CD4-positive, alpha-beta T cell treated with Interleukin-12 subunit alpha and Interleukin-12 subunit beta, for 1 hour (primary cell): ENCODE data around the gene RPL4.
A peak's percentile ranks its signal among the peaks of the same experiment; 100 is the strongest.
"Not testable (repeated sequence)": the region's sequence is repeated elsewhere in the genome, so short reads cannot be mapped to it uniquely, and the experiment has no call there.

ENCODE experiments used
- DNase-seq: peaks from one replicate; pipeline ENCODE4 v3.0.0-alpha.2; 2020

The RPL4 gene

DNA sequence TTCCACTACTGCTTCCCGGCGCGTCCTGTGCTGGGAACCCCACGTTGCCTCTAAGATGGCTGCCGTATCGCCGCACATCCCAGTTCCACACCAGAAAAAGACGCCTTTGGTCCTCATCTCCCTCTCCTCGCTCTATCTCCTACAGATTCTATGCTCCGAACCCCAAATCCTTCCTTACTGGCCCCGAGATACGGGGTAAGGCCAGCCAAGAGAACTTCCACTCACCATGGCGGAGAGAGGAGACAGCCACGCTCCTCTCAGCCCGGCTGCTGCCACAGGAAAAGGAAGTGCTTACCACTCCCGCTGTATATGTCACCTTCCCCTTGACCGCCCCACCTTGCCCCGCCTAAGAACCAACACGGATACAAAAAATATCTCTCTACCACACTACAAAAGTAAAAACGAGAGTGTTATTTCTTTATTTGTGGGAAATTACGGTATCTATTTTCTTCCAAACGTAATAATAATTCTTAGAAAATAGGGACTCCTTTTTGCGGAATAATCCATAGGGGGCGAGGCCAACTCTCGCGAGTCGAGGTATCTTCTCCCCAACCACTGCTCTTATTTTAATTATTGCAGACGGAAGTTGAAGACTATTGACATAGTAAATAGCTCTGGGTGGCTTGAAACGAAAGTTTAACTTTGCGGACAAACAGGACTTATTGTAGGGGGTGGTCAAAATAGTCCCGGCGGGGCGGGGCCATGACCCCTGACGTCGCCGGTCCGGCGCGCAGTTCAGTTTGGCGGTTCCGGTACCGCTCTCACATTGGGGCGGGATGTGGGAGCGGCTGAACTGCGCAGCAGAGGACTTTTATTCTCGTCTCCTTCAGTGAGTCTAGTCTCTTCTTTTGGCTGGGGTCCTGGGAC lies at the start of gene RPL4, which contains the start of gene ZWILCH:
Gene RPL4, minus strand, starts transcription at position 293 of the 867 bp plus-strand sequence. Its CDS starts 65 bp downstream, at position 228.
Gene ZWILCH, plus strand, starts transcription at position 764 of the 867 bp plus-strand sequence. Its CDS starts 13 bp downstream, at position 777.
- peak; percentile 89 for DNase-seq

DNA sequence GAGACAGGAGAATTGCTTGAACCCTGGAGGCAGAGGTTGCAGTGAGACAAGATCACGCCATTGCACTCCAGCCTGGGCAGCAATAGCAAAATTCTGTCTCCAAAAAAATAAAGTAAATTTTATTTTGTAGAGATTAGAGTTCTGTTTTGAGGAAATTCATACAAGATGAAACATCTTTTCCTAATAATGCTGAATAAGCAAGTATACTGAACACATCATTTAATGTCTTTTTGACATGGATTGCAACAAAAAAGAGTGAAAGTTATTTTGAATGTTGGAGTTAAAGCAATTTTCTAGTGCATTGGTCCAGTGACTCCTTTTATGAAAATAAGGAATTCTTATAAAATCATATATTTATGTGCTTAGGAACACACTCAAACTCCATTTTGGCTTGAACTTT lies 40.6 kb upstream of the RPL4 start:
- no peak for DNase-seq

DNA sequence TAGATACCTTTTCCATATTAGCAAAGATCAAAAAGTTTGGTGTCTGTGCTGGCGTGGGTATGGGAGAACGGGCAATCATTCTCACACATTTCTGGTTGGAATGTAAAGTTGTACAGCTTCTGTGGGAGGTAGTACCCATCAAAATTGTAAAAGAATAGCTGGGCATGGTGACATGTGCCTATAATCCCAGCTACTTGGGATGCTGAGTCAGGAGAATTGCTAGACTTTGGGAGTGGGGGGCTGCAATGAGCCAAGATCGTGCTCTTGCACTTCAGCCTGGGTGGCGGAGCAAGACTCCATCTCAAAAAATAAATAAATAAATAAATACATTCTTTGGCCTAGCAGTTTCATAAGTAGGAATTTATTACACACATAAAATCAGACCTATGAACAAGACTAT lies 38.2 kb upstream of the RPL4 start:
- DNase-seq: no peak

DNA sequence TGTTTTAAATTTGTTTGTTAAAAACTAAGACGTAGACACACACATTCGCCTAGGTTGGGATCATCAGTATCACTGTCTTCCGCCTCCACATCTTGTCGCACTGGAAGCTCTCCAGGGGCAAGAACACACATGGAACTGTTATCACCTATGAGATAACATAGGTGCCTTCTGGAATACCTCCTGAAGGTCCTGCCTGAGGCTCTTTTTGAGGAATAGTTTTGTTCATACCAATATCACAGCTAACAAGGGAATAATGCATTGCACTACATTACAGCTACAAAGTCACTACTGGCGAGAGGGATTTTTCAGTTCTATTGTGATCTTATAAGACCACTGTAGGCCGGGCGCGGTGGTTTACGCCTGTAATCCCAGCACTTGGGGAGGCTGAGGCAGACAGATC lies 30.4 kb upstream of the RPL4 start:
- DNase-seq: no peak

DNA sequence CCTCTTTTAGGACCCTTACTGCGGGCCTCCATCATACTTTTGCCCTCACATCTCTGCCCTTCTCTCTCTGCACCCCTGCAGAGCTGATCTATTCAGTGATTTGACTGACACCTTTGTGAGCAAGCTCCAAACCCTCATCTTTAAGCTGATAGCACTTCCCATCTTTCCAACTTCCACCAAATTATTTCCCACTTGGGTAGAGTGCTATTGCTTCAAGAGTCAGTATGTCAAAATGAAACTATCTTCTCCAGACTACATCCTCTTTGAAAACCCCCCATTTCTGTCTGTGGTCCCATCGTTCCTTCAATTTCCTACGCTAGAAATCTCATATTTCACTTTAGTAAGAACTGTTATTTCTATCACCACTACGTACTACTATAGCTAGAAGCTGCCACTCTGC lies 20.2 kb upstream of the RPL4 start:
- DNase-seq: no peak

DNA sequence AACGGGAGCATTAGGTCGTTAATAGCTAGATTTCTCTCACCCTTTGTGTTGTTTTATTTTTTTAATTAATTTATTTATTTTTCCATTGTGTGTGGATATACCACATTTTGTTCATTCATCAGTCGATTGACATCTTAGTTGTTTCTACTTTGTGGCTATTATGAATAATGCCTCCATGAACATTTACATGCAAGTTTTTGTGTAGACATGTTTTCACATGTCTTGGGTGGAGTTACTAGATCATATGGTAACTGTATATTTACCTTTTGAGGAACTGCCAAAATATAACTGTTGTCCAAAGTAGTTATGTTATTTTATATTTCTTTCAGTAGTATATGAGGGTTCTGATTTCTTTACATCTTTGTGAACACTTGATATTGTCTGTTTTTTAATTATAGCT lies 19.3 kb upstream of the RPL4 start:
- DNase-seq: no peak

DNA sequence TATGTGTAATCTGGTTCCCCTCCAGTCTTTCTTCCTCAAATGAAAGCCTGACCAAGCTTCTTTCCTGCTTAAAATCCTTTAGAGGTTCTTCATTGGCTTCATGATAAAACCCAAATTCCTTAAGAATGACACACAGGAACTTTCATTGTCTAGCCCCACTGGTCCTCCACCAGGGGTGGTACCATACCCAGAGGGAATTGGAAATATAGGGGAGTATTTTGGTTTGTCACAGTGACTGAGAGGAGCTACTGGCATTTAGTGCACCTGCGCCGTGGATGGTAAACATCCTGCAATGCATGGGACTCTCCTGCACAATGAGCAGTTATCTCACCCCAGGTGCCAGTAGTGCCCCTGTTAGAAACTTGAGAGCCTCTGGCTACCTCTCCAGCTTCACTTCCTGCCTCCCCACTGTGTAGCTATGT lies 11.3 kb upstream of the RPL4 start:
- no peak for DNase-seq

DNA sequence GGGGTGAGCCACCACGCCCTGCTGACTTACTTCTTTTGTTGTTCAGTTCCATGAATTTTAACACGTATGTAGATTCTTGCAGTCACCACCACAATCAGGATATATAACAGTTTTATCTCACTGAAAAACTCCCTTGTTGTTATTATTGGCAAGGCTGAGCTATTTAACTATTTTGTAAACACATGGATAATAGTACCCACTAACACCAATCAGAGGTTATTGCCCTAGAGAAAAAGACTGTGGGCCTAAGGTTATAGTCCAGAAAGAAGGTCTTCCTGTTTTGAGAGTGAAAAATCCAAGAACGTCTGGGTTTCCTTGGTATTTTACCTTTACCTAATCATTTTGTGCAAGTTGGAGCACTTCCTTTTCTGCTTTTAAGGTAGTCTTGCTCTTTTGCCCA lies 9.9 kb upstream of the RPL4 start:
- DNase-seq: no peak

DNA sequence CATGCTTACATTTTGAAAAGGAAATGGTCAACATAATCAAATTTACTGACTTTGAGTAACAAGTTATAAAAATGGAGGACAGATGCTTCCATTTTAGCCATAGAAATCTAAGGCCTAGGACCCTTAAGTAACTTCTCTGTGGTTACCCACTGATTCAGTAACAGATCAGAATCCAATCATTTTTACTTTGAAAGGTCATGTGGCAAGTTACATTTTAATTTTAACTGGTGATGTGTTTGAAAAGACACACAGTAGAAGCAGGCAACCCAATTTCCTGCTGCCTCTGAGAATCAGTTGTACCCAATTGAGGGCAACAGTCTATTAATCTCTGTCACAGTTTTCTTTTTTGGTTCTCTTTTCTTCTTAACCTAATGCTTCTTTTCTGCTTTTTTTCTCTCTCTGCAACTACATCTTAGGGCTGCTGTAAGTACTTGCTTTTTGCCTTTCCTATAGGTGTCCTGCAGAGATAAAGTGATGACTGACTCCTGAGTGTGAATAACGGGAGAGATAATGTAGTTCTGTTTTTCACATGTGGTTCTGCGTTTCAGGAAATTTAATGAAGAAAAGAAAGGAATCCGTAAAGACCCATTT lies 3.7 kb upstream of the RPL4 start:
- no peak for DNase-seq

DNA sequence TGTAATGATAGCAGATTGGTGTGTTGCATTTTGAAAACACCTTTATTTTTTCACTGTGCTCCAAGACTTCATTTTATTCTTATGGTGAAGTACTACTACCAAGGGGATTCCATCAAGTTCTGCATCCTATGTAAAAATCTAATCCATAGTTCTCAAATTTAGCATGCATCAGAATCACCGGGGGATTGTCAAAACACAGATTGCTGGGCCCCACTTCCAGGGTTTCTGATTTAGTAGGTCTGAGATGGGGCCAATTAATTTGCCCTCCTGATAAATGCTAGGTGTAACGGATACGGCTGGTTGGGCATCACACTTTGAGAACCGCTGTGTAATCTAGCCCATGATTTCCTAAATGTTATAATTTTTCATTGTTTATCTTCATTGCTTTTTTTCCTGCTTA lies 1.2 kb upstream of the RPL4 start:
- DNase-seq: no peak

DNA sequence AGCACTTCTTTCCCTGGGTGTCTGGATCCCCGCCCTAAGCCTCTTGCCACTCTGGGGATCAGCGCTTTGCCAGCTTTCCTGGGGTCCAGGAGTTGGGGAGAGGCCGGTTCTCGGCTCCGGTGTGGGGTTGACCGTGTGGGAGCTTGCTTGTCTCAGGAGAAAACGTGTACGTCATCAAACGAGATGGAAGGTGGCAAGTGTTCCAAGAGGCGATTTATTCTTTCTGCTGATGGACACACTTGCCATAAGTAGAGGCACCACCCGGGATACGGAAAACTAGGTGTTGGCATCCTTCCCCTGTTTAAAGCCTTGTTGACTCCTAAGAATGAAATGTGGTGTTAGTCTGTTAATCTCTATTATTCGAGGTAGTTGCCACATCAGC lies 766 bp upstream of the RPL4 start:
- DNase-seq: no peak

DNA sequence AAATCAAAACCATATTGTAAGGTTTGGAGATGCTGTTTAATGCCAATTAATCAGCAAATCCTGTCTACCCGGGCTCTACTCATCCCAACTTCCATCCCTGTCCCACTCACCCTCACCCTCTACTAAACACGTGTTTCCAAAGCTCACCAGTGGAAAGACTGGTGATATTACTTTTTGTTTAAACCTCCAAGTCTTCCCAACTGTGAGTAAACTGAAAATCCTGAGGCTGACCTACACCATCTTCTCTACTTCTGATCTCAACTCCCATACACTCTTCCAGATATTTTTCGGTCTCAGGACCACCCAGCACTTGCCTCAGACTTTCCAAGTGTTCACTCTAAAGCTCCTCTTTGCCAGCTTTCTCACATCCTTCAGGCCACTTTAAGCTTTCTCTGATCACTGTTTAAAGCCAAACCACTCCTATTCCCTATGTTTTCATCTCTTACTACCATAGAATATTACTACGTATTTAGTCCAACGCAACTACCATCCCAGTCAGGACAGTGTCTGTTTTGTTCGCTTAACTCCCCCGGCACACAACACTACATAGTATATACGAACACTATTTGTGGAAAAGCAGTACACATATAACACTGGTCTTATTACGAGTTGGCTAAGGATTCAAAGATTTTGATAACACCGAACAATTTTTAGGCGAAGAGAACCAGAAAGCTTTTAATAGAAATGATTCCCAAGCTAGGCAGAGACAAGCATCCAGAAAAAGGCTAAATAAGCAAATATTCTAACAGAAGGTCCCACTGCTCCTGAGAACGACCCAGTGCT lies 684 bp downstream of the RPL4 start:
- DNase-seq: no peak

DNA sequence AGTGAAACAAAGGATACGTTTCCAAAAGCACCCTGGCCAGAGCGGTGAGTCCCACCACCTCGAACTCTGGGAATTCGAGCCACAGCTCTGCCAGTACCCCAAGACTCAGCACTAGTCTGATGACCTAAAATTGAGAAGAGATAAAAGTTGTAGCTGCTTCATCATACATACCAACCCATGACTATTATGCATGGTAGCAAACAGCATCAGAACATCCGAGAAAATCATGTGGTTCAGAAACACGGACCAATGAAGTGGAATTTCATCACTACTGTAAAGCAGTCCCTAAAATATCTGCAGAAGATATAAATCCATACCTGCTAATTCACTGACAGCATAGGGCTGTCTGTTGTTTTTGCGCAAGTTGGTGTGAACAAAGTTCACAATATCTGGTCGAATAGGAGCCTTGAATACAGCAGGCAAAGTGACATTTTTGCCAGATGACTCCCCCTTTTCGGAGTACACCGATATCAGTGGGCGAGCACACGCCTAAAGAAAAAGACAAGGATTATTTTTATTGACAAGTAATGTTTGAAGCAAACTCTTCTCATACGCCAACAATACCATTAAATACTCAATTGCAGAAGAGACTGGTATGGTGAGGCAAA lies 1.5 kb downstream of the RPL4 start:
- not testable (repeated sequence) for DNase-seq

DNA sequence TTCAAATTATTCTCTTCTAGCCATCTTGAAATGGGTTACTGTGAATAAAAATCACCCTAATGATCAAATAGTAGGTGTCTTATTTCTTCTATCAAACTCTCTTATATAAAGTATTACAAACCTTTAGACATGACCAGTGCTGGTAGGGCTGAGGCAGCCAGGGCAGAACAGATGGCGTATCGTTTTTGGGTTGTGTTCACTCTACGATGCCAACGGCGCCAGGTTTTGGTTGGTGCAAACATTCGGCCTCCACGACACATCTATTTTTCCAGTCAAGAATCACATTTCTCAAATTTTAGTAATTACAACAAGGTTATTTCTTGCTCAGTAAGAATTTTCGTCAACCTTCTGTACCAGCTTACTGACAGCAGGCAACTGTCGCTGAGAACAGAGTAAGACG lies 2.2 kb downstream of the RPL4 start:
- DNase-seq: no peak

DNA sequence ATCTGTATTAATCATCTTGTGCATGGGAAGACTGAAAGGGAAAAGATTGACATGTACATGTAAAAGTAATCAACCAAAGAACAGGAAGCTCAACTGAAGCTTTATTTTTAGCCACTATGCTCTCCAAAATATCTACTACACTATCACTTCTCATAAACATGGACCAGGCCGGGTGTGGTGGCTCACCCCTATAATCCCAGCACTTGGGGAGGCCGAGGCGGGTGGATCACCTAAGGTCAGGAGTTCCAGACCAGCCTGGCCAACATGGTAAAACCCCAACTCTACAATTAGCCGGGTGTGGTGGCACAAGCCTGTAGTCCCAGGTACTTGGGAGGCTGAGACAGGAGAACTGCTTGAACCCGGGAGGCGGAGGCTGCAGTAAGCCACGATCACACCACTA lies 4.3 kb downstream of the RPL4 start:
- DNase-seq: not testable (repeated sequence)

DNA sequence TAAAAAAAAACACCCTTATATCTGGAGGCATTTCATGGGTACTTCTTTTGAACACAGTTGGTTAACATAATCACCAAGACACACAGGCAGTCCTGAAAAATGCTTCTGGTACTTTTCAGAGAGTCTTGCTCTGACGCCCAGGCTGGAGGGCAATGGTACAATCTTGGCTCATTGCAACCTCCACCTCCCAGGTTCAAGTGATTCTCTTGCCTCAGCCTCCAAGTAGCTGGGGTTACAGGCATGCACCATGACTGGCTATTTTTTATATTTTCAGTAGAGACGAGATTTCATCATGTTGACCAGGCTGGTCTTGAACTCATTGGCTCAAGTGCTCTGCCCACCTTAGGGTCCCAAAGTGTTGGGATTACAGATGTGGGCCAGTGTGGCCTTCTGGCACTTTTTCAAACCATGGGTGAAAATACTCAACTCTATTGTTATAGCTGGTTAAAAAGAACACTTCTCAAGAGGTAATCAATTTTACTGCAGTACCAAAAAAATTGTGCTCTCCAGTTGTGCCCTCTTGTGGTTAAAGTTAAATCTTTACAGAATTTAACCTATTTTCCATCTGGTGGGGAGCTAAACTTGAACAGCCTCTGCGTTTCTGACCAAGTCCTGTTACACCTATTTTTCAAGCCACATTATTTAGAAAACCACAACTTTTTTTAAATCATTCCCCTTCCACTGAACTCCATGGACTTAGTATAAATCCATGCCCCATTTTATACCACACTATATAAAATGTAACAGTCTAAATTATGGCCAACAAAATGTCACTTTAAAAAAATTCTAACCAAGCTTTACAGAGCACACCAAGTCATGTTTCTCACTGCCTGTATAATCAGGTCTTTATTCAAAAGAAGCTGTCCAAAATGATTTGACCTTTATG lies 5.9 kb downstream of the RPL4 start:
- DNase-seq: peak; percentile 63

DNA sequence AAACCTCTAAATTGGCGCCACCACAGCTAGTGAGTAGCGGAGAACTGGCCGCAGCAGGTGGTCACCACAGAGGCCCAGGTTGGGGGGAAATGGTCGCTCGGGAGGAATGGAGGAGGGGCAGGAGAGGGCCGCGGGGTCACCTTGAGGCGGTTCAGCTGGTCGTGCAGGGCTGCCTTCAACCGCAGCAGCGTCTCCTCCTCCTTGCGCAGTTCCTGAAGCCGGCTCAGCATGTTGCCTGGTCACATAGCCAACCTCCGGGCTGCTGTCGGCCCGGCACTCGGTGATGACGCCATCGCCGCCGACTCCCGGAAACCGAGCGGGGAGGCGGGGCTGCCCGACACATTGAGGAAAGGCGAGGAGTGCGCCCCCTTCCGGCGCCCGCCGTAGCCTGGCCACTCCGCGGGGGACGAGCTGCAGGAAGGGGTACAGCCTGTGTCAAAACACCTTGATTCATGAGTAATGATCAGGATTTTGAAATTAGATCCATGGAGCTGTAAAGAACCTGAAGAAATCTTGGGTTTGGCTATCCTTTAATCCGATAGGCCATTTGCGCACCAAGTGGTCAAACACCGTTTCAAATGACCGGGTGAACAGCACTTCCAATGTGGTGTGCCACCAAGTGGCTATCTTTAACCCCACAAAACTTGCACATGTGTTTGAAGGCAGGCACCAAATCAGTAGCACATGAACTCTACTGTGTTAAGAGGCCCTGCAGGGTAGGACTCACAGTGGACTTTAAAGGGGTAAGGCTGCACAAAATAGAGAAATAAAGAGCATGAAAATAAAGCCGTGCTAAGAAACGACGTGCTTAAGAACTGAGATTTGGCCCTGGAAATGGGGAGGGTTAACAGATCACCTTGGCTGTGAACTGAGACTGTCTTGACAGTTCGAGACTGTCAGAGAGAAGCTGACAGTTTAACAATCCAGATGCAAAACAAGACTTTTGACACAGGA lies 6.9 kb downstream of the RPL4 start, which contains the start of gene SNAPC5:
Gene SNAPC5, minus strand, starts transcription at position 261 of the 954 bp plus-strand sequence. Its CDS starts 31 bp downstream, at position 230.
- peak; percentile 97 for DNase-seq

DNA sequence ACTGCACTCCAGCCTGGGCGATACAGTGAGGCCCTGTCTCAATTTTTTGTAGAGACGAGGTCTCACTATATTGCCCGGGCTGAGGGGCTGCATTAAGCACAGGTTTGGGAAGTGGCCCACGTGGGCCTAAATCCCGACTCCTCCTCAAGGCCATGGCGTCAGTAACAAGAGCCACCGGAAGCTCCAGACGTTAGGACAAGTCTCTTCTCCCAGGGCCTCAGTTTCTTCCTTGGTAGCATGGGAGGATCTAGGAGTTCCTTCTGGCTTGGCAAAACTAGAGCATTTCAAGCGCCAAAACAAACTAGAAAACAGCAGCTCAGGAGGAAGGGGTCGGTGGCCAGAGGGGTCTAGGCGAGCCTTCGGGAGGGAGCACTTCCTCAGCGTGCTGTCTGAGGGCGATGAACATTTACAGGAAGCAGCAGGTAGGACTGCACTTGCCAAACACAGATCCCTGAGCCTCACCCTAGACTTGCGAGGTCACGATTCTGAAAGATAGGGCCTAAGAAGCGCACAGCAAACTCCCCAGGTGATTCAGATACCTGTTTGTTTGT lies 7.6 kb downstream of the RPL4 start:
- no peak for DNase-seq

DNA sequence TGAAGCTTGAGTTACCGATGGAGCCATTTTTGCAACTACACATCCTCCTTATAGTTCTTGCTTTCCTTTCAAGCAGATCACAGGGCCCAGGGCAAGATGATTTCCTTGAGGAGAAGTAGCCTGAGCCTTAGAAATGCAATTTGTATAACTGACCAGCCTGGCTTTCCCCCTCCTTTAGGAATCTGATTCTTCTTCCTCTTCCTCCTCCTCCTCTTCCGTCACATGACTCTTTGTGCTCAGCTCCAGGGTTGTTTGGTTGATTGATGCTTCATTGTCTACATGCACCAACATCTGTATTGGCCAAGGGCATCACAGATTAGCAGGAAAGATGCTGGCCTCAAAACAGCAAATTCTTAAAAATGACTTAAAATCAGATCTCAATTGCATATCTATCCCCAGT lies 10.4 kb downstream of the RPL4 start:
- DNase-seq: no peak

DNA sequence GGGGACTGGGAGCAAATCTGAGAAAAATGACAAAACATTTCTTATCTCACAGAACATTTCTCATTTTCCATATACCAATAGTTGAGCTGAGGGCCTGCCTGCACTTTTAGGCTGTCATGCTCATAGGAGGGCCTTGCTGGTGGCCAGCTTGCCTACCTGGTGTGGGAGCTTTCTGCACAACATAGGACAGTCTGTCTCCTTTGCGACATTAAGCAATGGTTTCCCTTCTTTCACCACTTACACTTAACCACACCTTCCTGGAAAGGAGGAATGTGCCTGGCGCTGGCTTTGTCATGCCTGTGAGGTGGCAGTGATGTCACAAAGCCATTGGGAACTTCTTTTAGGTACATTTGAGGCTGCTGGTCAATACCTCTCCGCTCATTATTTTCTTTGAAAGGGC lies 12.8 kb downstream of the RPL4 start:
- no peak for DNase-seq
